ENCODE data around the gene ARHGAP28.

Gene ARHGAP28

DNA sequence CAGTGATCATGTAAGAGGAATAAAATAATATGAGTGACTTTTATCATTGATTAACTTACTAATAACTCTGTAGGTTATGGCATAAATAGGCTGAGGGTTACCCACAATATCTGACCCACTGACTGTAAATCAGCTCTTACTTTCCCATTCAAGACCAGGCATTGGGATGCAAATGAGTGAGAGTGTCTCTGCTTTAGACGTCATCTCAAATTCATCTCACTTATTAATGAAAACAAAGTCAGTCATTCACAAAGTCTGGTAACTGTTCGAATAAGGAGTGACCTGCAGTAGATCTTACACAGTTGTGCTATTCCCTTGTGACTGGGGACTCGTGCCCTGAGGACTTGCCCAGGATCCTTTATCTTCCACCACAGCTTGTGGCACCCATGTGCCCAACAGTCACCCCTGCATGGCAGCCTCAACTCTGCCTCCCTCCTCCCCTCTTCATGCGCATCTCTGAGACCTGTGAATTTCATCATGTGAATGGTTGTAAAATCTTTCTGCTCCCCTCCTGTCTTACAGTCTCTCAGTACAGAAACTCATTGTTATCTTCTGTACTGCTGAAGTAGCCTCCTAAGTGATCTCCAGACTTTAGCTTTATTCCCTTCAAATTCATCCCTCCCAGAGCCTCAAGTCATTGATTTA lies 131.4 kb downstream of the ARHGAP28 start:
- TF ChIP-seq, protein P1, sequence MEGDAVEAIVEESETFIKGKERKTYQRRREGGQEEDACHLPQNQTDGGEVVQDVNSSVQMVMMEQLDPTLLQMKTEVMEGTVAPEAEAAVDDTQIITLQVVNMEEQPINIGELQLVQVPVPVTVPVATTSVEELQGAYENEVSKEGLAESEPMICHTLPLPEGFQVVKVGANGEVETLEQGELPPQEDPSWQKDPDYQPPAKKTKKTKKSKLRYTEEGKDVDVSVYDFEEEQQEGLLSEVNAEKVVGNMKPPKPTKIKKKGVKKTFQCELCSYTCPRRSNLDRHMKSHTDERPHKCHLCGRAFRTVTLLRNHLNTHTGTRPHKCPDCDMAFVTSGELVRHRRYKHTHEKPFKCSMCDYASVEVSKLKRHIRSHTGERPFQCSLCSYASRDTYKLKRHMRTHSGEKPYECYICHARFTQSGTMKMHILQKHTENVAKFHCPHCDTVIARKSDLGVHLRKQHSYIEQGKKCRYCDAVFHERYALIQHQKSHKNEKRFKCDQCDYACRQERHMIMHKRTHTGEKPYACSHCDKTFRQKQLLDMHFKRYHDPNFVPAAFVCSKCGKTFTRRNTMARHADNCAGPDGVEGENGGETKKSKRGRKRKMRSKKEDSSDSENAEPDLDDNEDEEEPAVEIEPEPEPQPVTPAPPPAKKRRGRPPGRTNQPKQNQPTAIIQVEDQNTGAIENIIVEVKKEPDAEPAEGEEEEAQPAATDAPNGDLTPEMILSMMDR (IDR thresholded peaks at IDR 0.05; ENCODE audit: low read depth, low read length, missing control alignments) = no peak
- H3K4me3 ChIP-seq (replicated peaks; ENCODE audit: low read depth, low read length) = no peak overlapping the region
- DNase-seq (ENCODE audit: extremely low read depth, low read depth) = no peak

DNA sequence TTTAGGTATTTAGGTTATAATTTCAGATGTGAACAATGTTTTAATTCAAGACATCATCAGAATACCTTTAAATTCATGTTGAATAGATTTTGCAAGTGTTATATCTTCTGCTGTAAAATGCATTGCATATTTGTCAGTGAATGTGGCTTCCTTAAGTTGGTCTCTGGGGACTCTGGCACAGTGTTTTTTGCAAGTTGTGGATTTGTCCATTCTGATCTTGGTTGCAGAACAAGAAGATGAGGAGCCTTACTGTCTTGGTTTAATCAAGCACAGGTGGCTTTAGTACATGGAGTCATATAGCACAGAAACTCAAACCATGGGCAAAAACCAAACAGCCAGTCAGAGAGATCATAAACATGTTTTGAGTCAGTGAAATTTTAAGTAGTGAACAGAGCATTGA lies 135.7 kb downstream of the ARHGAP28 start:
- TF ChIP-seq, protein P1 (IDR thresholded peaks at IDR 0.05; ENCODE audit: low read depth, low read length, missing control alignments) = no peak
- no peak overlapping the region for H3K4me3 ChIP-seq (replicated peaks; ENCODE audit: low read depth, low read length)
- no peak for DNase-seq (ENCODE audit: extremely low read depth, low read depth)

DNA sequence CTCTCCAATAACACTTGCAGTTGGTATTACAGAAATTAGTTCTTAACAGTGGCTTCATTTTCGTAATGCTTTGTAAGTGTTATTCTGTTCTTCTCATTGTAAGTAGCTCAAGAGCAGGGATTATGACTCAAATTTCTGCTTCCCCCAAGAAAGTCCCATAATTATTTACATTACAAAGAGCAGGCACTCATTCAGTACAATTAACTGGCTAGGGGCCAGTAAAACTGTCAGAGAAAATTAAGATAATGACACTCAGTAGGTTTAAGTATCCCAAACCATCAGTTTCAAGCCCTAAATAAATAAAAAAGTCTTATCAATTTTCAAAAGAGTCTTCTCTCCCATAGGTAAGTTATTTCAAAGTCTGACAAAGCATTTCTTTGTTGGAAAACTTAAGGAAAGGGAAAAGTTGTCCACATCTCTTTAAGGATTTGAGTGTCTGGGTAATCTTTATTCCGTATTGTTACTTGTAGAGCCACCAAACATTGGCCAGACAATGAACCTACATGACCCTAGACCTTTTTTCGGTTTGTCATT lies 137.1 kb downstream of the ARHGAP28 start:
- TF ChIP-seq, protein P1 (IDR thresholded peaks at IDR 0.05; ENCODE audit: low read depth, low read length, missing control alignments) = no peak
- no peak overlapping the region for H3K4me3 ChIP-seq (replicated peaks; ENCODE audit: low read depth, low read length)
- no peak for DNase-seq (ENCODE audit: extremely low read depth, low read depth)

GRCh38 chr18:6868033-6868432 lies 138.5 kb downstream of the ARHGAP28 start:
- TF ChIP-seq, protein P1 (IDR thresholded peaks at IDR 0.05; ENCODE audit: low read depth, low read length, missing control alignments) = no peak
- DNase-seq (ENCODE audit: extremely low read depth, low read depth) = no peak
- no peak overlapping the region for H3K4me3 ChIP-seq (replicated peaks; ENCODE audit: low read depth, low read length)

GRCh38 chr18:6871566-6871965 lies 142.1 kb downstream of the ARHGAP28 start:
- DNase-seq (ENCODE audit: extremely low read depth, low read depth) = no peak
- TF ChIP-seq, protein P1 (IDR thresholded peaks at IDR 0.05; ENCODE audit: low read depth, low read length, missing control alignments) = no peak
- no peak overlapping the region for H3K4me3 ChIP-seq (replicated peaks; ENCODE audit: low read depth, low read length)

DNA sequence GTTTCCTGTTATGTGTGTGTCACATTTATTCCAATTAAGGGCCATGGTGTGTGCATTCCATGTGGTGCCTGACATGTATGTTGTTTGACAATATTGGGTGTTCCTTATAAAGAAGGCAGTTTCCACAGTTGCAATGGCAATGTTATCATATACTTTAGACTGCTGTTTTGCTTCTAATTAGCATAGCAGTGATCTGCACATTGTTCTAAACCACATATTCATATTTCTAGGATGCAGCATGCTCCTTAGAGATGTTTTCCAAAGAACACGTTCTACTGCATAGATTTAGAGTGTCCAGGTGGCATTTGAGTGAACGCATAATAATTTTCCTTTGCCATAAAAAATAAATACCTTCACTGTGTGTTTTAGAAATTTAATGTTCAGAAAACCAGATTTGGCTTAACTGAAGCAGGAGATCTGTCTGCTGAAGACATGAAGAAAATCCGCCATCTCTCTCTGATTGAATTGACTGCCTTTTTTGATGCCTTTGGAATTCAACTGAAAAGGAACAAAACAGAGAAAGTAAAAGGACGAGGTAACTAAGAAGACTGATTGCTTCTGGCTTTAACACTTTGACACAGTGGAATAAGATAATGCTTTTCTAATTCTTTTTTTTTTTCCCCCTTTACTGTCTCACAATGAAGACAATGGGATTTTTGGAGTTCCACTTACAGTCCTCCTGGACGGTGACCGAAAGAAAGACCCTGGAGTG lies 143.7 kb downstream of the ARHGAP28 start:
- no peak for DNase-seq (ENCODE audit: extremely low read depth, low read depth)
- TF ChIP-seq, protein P1 (IDR thresholded peaks at IDR 0.05; ENCODE audit: low read depth, low read length, missing control alignments) = no peak
- no peak overlapping the region for H3K4me3 ChIP-seq (replicated peaks; ENCODE audit: low read depth, low read length)
